HepG2 (cell line): ENCODE results near the gene RANBP2. TPM values are rescaled to one million over a fixed set of nuclear protein-coding genes. Genes with fewer than 3 reads are reported as not detected.

ENCODE experiments used
- ATAD3A ChIP-seq: sonication (generic); formaldehyde crosslinking; IDR thresholded peaks from 2 replicates; pipeline ENCODE4 v1.4.0; 2020; ENCODE audit warnings: missing genetic modification reagents
- FOSL1 ChIP-seq: sonication (generic); formaldehyde crosslinking; IDR thresholded peaks from 2 replicates; pipeline ENCODE4 v1.9.0; 2021; ENCODE audit warnings: missing genetic modification reagents, borderline replicate concordance
- HIVEP1 ChIP-seq: sonication (generic); formaldehyde crosslinking; IDR thresholded peaks from 2 replicates; pipeline ENCODE4 v1.4.0; 2020; ENCODE audit warnings: mild to moderate bottlenecking, missing genetic modification reagents
- HNRNPLL ChIP-seq: fragments of 200-400 bp; formaldehyde crosslinking; IDR thresholded peaks from 2 replicates; pipeline ENCODE4 v1.6.1; 2017; ENCODE audit warnings: mild to moderate bottlenecking, low read depth, low read length; ENCODE audit not compliant: poor library complexity, severe bottlenecking
- IRF2 ChIP-seq: IDR thresholded peaks from 2 replicates; pipeline ENCODE4 v1.6.1; 2018; ENCODE audit warnings: missing genetic modification reagents, missing compliant biosample characterization
- MTF2 ChIP-seq: sonication (generic); formaldehyde crosslinking; IDR thresholded peaks from 2 replicates; pipeline ENCODE4 v1.5.0; 2020; ENCODE audit warnings: missing genetic modification reagents, borderline replicate concordance
- REPIN1 ChIP-seq: sonication (generic); formaldehyde crosslinking; IDR thresholded peaks from 2 replicates; pipeline ENCODE4 v1.8.0; 2022; ENCODE audit warnings: missing genetic modification reagents, low read depth, mild to moderate bottlenecking, borderline replicate concordance
- RFX1 ChIP-seq: fragments of 450-650 bp; IDR thresholded peaks from 2 replicates; pipeline ENCODE4 v1.6.1; 2017
- ZNF138 ChIP-seq: sonication (generic); formaldehyde crosslinking; IDR thresholded peaks from 2 replicates; pipeline ENCODE4 v1.5.0; 2020; ENCODE audit warnings: mild to moderate bottlenecking, low read depth, missing genetic modification reagents
- ZNF30 ChIP-seq: sonication (generic); formaldehyde crosslinking; IDR thresholded peaks from 2 replicates; pipeline ENCODE4 v1.5.0; 2020; ENCODE audit warnings: mild to moderate bottlenecking, missing genetic modification reagents
- ZNF451 ChIP-seq: sonication (generic); formaldehyde crosslinking; IDR thresholded peaks from 2 replicates; pipeline ENCODE4 v1.5.0; 2020; ENCODE audit warnings: mild to moderate bottlenecking, missing genetic modification reagents
- ZNF550 ChIP-seq: sonication (generic); formaldehyde crosslinking; IDR thresholded peaks from 2 replicates; pipeline ENCODE4 v1.4.0; 2020; ENCODE audit warnings: mild to moderate bottlenecking, missing genetic modification reagents, borderline replicate concordance
- ZNF781 ChIP-seq: sonication (generic); formaldehyde crosslinking; IDR thresholded peaks from 2 replicates; pipeline ENCODE4 v1.5.1; 2020; ENCODE audit warnings: borderline replicate concordance, mild to moderate bottlenecking, missing genetic modification reagents; ENCODE audit errors: not compliant biosample characterization
- polyA plus RNA-seq, 8 experiments: library from polyadenylated mRNA; depleted of rRNA in 3 of 8; stranded (reverse) in 7 of 8; unstranded in 1 of 8; fragments of >200 nt; fragmentation: Illumina TruSeq in 4 of 8; extraction: Trizol in 4 of 8; gene quantifications; 2 replicates each; pipeline versions ENCODE4 v1.2.1 to v1.2.3, GENCODE V29; 2011 to 2016; ENCODE audit warnings: low read depth in 4 of 8, missing spikeins in 1 of 8, mixed read lengths in 1 of 8; ENCODE audit not compliant: insufficient read depth in 1 of 8
- total RNA-seq, 5 experiments: library from RNA; depleted of rRNA; stranded (reverse); fragments of >200 nt; fragmentation: Illumina TruSeq; extraction: Trizol; gene quantifications; 2 replicates each; pipeline ENCODE4 v1.2.3, GENCODE V29; 2016; ENCODE audit warnings: low read depth in 1 of 5
- TF ChIP-seq, protein P1 (sequence below), 2 experiments: sonication (generic) in 1 of 2; formaldehyde crosslinking in 1 of 2; IDR thresholded peaks; 2 replicates each; pipeline versions ENCODE4 v1.4.0 to v1.6.1; 2018 to 2020; ENCODE audit warnings: missing genetic modification reagents in 2 of 2, borderline replicate concordance in 1 of 2, low read depth in 1 of 2, mild to moderate bottlenecking in 1 of 2, missing biosample characterization in 1 of 2
- TF ChIP-seq, protein P2 (sequence below): sonication (generic); formaldehyde crosslinking; conservative IDR thresholded peaks from 2 replicates; pipeline ENCODE4 v1.8.0; 2022; ENCODE audit warnings: missing genetic modification reagents
- TF ChIP-seq, protein P3 (sequence below): IDR thresholded peaks from 2 replicates; pipeline ENCODE4 v1.6.1; 2016; ENCODE audit warnings: mild to moderate bottlenecking, missing biosample characterization, missing genetic modification reagents
- TF ChIP-seq, protein P4 (sequence below): IDR thresholded peaks from 2 replicates; pipeline ENCODE4 v1.6.1; 2012; ENCODE audit warnings: low read depth, low read length, improper control_type of control experiment
- TF ChIP-seq, protein P5 (sequence below): sonication (generic); formaldehyde crosslinking; IDR thresholded peaks from 2 replicates; pipeline ENCODE4 v1.4.0; 2020; ENCODE audit warnings: missing genetic modification reagents, borderline replicate concordance

RANBP2 gene
- total and polyA plus RNA-seq, 2 of the 13 experiments (the other 11 are each of a cell fraction or from before 2014, with no cell fraction given): 12.2 to 87.0 TPM

DNA sequence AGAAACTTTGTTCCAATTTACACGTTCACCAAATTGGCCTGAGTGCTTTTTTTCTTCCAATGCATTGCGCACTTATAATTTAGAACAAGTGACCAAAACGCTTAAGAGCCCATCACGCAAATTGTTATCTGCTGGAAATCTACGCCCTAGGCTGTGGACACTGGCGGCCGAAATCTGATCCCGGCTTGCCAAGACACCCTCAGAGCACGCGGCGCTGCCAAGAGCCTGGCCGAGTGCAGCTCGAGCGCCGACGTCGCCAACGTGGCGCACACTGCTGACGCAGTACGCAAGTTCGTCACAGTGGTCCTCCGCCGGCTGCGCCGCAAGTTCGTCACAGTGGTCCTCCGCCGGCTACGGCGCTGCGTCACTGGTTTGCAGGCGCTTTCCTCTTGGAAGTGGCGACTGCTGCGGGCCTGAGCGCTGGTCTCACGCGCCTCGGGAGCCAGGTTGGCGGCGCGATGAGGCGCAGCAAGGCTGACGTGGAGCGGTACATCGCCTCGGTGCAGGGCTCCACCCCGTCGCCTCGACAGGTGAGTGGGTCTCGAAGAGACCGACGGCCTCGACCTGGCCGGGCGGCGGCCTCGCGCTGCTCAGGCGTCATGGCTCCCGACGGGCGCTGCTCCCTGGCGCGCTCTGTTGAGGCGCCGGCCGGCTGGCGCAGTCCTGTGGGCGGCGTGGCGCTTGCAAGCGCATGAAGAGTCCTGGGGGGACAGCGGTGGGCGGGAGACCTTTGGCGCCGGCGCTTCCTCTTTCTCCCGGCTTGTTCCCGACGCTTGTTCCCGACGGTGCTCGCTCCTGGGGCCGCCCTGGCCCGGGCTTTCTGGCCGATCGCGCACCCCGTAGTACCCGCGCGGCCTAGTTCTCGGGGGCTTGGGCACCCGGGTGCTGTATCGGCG is at the start of gene RANBP2 (continued):
- TF ChIP-seq, protein P1, sequence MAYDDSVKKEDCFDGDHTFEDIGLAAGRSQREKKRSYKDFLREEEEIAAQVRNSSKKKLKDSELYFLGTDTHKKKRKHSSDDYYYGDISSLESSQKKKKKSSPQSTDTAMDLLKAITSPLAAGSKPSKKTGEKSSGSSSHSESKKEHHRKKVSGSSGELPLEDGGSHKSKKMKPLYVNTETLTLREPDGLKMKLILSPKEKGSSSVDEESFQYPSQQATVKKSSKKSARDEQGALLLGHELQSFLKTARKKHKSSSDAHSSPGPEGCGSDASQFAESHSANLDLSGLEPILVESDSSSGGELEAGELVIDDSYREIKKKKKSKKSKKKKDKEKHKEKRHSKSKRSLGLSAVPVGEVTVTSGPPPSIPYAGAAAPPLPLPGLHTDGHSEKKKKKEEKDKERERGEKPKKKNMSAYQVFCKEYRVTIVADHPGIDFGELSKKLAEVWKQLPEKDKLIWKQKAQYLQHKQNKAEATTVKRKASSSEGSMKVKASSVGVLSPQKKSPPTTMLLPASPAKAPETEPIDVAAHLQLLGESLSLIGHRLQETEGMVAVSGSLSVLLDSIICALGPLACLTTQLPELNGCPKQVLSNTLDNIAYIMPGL (CRISPR knock-in tag; IDR thresholded peaks at IDR 0.05; ENCODE audit: borderline replicate concordance in 1 of 2, low read depth in 1 of 2): peak; percentile 97 to 98
- TF ChIP-seq, protein P2, sequence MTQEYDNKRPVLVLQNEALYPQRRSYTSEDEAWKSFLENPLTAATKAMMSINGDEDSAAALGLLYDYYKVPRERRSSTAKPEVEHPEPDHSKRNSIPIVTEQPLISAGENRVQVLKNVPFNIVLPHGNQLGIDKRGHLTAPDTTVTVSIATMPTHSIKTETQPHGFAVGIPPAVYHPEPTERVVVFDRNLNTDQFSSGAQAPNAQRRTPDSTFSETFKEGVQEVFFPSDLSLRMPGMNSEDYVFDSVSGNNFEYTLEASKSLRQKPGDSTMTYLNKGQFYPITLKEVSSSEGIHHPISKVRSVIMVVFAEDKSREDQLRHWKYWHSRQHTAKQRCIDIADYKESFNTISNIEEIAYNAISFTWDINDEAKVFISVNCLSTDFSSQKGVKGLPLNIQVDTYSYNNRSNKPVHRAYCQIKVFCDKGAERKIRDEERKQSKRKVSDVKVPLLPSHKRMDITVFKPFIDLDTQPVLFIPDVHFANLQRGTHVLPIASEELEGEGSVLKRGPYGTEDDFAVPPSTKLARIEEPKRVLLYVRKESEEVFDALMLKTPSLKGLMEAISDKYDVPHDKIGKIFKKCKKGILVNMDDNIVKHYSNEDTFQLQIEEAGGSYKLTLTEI: no peak
- TF ChIP-seq HIVEP1: peak; percentile 95
- peak; percentile 99 for TF ChIP-seq REPIN1 (CRISPR knock-in tag)
- TF ChIP-seq ZNF30 (CRISPR knock-in tag): peak; percentile 94
- TF ChIP-seq ZNF781: peak; percentile 89
- TF ChIP-seq ATAD3A (CRISPR knock-in tag): peak; percentile 71; the same call in 1 of the 2 replicates
- no peak; the same call in 1 of the 2 replicates for TF ChIP-seq ZNF550 (CRISPR knock-in tag)
- peak; percentile 98 for TF ChIP-seq IRF2 (CRISPR knock-in tag)
- TF ChIP-seq ZNF138: peak; percentile 74; the same call in 1 of the 2 replicates
- TF ChIP-seq, protein P3, sequence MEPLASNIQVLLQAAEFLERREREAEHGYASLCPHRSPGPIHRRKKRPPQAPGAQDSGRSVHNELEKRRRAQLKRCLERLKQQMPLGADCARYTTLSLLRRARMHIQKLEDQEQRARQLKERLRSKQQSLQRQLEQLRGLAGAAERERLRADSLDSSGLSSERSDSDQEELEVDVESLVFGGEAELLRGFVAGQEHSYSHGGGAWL (CRISPR knock-in tag): peak; percentile 93
- TF ChIP-seq MTF2: no peak; the same call in 1 of the 2 replicates
- TF ChIP-seq, protein P4, sequence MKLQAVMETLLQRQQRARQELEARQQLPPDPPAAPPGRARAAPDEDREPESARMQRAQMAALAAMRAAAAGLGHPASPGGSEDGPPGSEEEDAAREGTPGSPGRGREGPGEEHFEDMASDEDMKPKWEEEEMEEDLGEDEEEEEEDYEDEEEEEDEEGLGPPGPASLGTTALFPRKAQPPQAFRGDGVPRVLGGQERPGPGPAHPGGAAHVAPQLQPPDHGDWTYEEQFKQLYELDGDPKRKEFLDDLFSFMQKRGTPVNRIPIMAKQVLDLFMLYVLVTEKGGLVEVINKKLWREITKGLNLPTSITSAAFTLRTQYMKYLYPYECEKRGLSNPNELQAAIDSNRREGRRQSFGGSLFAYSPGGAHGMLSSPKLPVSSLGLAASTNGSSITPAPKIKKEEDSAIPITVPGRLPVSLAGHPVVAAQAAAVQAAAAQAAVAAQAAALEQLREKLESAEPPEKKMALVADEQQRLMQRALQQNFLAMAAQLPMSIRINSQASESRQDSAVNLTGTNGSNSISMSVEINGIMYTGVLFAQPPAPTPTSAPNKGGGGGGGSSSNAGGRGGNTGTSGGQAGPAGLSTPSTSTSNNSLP: peak; percentile 46; the same call in 1 of the 2 replicates
- peak; percentile 95 for TF ChIP-seq HNRNPLL
- peak; percentile 65 for TF ChIP-seq FOSL1 (CRISPR knock-in tag)
- TF ChIP-seq, protein P5, sequence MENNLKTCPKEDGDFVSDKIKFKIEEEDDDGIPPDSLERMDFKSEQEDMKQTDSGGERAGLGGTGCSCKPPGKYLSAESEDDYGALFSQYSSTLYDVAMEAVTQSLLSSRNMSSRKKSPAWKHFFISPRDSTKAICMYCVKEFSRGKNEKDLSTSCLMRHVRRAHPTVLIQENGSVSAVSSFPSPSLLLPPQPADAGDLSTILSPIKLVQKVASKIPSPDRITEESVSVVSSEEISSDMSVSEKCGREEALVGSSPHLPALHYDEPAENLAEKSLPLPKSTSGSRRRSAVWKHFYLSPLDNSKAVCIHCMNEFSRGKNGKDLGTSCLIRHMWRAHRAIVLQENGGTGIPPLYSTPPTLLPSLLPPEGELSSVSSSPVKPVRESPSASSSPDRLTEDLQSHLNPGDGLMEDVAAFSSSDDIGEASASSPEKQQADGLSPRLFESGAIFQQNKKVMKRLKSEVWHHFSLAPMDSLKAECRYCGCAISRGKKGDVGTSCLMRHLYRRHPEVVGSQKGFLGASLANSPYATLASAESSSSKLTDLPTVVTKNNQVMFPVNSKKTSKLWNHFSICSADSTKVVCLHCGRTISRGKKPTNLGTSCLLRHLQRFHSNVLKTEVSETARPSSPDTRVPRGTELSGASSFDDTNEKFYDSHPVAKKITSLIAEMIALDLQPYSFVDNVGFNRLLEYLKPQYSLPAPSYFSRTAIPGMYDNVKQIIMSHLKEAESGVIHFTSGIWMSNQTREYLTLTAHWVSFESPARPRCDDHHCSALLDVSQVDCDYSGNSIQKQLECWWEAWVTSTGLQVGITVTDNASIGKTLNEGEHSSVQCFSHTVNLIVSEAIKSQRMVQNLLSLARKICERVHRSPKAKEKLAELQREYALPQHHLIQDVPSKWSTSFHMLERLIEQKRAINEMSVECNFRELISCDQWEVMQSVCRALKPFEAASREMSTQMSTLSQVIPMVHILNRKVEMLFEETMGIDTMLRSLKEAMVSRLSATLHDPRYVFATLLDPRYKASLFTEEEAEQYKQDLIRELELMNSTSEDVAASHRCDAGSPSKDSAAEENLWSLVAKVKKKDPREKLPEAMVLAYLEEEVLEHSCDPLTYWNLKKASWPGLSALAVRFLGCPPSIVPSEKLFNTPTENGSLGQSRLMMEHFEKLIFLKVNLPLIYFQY: peak; percentile 88
- TF ChIP-seq ZNF451 (CRISPR knock-in tag): peak; percentile 99
- TF ChIP-seq RFX1: no peak
